ENCODE results near the gene FRRS1L. TPM values are rescaled to one million over a fixed set of nuclear protein-coding genes. Genes with fewer than 3 reads are reported as not detected.
A peak's percentile ranks its signal among the peaks of the same experiment; 100 is the strongest.

FRRS1L gene
- total RNA-seq, 1 donor from 2014 or later, result not detected

DNA sequence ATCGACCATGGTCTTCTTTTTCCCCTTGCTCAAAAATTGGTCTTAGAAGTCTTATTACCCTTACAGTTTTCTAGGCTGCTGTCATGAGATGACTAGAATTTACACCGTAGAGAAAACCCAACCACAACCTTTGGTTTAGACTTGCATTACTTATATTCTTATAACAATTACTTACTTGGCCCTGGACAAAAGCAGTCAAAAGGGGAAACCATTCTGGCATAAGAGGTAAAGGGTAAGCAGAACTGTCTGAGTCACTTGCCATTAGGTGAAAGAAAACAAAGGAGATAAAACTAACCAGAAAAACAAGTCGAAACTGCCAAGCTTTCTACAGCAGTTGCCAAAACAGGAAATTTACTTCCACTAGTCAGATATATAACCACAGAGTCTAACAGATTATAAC lies 65.2 kb downstream of the FRRS1L start:
- DNase-seq (ENCODE audit: low read depth) (peak; percentile 92), FAIRE-seq (no peak)
- no peaks in the 10 kb centered on the region for H3K36me3 ChIP-seq (ENCODE audit: control insufficient read depth, insufficient read depth, low read length)
- TF ChIP-seq, protein P1, sequence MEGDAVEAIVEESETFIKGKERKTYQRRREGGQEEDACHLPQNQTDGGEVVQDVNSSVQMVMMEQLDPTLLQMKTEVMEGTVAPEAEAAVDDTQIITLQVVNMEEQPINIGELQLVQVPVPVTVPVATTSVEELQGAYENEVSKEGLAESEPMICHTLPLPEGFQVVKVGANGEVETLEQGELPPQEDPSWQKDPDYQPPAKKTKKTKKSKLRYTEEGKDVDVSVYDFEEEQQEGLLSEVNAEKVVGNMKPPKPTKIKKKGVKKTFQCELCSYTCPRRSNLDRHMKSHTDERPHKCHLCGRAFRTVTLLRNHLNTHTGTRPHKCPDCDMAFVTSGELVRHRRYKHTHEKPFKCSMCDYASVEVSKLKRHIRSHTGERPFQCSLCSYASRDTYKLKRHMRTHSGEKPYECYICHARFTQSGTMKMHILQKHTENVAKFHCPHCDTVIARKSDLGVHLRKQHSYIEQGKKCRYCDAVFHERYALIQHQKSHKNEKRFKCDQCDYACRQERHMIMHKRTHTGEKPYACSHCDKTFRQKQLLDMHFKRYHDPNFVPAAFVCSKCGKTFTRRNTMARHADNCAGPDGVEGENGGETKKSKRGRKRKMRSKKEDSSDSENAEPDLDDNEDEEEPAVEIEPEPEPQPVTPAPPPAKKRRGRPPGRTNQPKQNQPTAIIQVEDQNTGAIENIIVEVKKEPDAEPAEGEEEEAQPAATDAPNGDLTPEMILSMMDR (IDR thresholded peaks at IDR 0.05; ENCODE audit: insufficient read depth, low read length, severe bottlenecking), result no peak
- H3K27me3 ChIP-seq (ENCODE audit: control insufficient read depth, insufficient read depth, low read length), result no peaks in the 10 kb centered on the region
- no peak overlapping the region for H3K4me3 ChIP-seq (ENCODE audit: low read depth, low read length)

DNA sequence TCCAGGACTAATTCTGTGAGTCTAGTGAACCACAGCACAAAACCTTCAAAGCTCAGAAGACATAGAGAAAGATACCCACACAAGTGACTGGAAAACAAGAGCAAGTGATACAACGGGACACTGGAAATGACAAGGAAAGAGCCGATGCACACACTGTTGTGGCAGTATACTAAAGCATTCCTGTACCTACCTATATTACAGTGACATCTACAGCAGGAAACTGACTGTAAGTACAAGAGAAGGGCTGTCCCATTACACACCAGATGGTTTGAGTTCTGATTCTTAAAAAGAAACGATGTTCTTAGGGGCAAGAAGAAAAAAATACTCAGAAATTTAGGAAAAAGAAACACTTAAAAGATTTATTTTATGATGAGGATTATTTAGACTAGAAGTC lies 65.8 kb downstream of the FRRS1L start:
- DNase-seq (ENCODE audit: low read depth) (no peak), FAIRE-seq (no peak)
- H3K36me3 ChIP-seq (ENCODE audit: control insufficient read depth, insufficient read depth, low read length), result no peaks in the 10 kb centered on the region
- no peak overlapping the region for H3K4me3 ChIP-seq (ENCODE audit: low read depth, low read length)
- H3K27me3 ChIP-seq (ENCODE audit: control insufficient read depth, insufficient read depth, low read length), result no peaks in the 10 kb centered on the region
- TF ChIP-seq, protein P1 (IDR thresholded peaks at IDR 0.05; ENCODE audit: insufficient read depth, low read length, severe bottlenecking), result no peak

DNA sequence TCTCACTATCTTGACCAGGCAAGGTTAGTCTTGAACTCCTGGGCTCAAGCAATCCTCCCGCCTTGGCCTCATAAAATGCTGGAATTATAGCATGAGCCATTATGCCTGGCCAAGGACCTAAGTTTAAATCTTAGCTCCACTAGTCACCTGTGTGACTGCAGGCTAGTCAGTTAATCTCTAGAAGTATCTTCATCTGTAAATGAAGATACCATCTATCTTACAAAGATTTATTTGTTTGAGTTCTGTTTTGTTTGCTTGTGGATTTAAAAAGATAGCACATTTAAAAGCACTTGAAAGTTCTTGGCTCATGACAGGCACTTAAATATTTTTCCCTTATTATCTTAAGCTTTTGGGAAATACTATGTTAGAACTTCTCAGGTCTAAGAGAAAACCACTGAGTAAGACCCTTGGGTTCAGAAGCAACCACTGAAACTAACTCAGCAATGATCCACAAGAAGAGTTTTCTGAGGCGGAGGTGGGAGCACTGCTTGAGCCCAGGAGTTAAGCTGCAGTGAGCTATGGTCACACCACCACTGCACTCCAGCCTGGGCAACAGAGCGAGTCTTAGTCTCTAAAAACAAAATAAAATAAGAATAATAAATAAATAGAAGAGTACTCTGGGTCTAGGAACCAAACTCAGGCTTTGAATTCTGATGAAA lies 66.4 kb downstream of the FRRS1L start:
- TF ChIP-seq, protein P1 (IDR thresholded peaks at IDR 0.05; ENCODE audit: insufficient read depth, low read length, severe bottlenecking), result no peak

DNA sequence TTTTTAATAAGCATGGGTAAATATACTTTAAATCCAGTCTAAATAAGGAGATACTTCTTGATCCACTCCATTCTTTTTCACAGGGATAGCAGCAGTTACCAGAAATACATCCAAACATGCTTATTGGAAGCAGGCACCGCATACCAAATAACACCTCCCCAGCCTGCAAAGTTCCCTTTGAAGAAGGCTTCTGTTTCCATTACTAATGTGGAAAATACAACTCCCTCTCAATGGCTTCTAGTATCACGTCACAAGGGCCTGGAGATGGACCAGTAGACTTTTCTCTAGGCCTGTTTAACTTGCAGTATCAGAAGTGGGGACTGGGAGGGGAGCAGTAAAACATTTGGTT lies 68.1 kb downstream of the FRRS1L start:
- Histone ChIP-seq H3K36me3 (ENCODE audit: control insufficient read depth, insufficient read depth, low read length) (peaks cover 2% of the 10 kb centered on the region), H3K4me3 (ENCODE audit: low read depth, low read length) (no peak overlapping the region), H3K27me3 (ENCODE audit: control insufficient read depth, insufficient read depth, low read length) (no peaks in the 10 kb centered on the region)
- FAIRE-seq, result no peak
- no peak for DNase-seq (ENCODE audit: low read depth)
- TF ChIP-seq, protein P1 (IDR thresholded peaks at IDR 0.05; ENCODE audit: insufficient read depth, low read length, severe bottlenecking), result no peak

More for the DNA sequence above, 66.4 kb downstream of the FRRS1L start:
- DNase-seq (ENCODE audit: low read depth) (no peak), FAIRE-seq (no peak)
- H3K36me3 ChIP-seq (ENCODE audit: control insufficient read depth, insufficient read depth, low read length), result no peaks in the 10 kb centered on the region
- H3K4me3 ChIP-seq (ENCODE audit: low read depth, low read length), result no peak overlapping the region
- H3K27me3 ChIP-seq (ENCODE audit: control insufficient read depth, insufficient read depth, low read length), result no peaks in the 10 kb centered on the region

DNA sequence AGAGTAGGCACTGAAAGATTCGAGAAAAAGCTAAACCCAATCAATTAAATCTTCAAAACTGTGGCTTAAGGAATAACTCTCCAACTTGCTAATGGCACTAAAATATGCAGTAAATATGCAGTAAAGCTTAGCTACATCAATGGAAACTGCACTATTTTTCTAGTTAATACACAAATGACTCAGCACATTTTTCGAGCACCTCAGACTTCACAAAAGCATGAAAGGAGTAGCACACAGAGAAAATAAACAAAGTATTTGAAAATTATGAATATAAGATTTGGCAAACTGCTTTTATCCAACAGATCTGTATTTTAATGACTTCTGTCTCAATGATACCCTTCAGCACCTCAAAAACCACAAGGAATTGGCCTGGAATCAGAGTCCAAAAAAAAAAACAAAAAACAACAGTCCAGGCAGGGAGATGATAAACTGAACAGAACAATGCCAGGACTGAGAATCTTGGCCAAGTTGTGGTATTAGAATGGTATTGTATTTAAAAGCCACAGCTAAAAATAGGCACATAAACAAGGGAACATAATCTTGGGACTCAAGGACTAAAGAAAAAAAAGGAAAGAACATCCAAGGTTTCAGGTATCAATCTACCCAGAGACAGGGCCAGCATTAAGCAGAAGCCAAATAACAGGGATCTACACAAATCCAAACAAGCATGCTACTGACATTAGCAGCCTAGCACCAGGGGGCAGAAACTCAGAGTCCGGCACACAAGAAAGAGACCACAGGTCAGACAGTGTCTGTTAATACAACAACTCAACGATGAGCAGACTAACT lies 68.7 kb downstream of the FRRS1L start:
- TF ChIP-seq, protein P1 (IDR thresholded peaks at IDR 0.05; ENCODE audit: insufficient read depth, low read length, severe bottlenecking), result no peak
- peak; percentile 36 for DNase-seq (ENCODE audit: low read depth)
- FAIRE-seq, result no peak
- Histone ChIP-seq H3K4me3 (ENCODE audit: low read depth, low read length) (no peak overlapping the region), H3K27me3 (ENCODE audit: control insufficient read depth, insufficient read depth, low read length) (no peaks in the 10 kb centered on the region), H3K36me3 (ENCODE audit: control insufficient read depth, insufficient read depth, low read length) (peaks cover 2% of the 10 kb centered on the region)

Measured in bronchial epithelial cell (primary cell).